HG03432 (cell line): ENCODE measurements around the gene RANBP3.

Experiments
- ATAC-seq: cut with Tn5 transposase; IDR thresholded peaks from one replicate; pipeline ENCODE4 v1.9.1; 2021; ENCODE audit warnings: mild to moderate bottlenecking, moderate library complexity; ENCODE audit not compliant: unreplicated experiment

Gene RANBP3

DNA sequence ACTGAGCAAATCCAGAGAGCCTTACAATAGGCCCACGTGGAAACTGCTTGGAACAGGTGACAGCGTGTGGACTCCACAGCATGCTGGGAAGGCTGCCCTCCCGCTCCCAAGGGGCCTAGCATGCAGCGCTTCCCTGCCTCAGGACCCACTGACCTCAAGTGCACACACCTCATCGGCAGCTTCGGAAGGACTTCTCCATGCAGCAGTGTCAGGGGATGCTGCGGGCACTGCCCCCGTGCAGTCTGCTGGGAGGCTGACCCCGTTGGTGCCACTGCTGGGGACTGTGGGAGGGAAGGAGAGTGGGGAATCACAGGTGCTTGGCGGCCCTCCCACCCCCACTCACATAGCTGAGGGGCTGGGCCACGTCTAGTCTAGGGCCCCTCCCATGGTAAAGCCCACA, 46.7 kb downstream of the RANBP3 start:
- ATAC-seq: no peak

DNA sequence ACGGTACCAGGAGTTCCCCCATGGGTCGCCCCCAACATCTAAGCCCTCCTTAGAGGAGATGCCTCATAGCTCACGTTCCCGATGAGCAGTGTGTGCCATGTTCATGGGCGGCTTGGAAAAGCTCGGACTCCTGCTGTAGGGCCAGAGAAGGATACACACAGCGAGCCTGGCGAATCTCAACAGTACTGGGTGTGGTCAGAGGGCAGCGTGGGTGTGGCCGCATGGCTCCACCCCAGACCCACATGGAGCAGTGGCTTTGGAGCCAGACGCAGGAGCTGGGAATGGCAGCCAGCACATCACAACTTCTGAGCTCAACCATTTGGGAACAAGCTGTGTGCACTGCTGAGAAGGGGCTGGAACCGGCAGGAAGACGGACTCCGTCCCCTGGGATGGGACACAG, 48.3 kb downstream of the RANBP3 start:
- ATAC-seq: no peak

DNA sequence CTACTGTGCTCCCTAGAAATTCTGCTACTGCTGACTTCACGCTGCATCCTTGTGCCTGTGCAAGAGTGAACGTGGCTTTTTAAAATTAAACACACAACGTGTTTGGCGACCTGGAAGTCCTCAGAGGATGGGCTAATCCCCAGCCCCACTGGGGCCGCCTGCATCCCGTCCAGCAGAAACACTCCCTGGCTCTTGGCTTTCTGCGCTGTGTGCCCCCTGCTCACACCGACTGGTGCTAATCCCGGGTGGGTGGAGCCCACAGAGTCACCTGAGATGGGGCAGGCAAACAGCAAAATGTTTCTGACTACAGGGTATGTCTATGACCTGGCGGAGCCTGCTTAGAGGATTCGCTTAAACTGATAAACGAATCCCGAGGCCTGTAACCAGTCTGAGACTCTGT, 48.8 kb downstream of the RANBP3 start:
- ATAC-seq: no peak

DNA sequence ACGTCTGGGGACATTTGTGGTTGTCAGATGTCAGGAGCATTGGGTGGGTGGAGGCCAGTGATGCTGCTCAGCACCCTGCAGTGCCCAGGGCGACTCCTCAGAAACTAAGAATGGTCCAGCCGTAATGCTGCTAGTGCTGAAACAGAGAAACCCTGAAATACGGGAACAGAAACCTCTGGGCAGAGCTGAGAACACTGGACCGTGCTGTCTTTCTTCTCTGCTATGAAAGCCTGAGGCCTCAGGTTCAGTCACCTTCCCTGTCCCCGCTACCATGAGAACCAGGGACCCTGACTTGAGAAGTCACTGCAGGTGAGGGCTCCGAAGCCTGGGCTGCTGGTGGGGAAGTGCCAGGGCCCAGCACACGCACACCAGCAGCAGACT, 50.5 kb downstream of the RANBP3 start:
- ATAC-seq: no peak

DNA sequence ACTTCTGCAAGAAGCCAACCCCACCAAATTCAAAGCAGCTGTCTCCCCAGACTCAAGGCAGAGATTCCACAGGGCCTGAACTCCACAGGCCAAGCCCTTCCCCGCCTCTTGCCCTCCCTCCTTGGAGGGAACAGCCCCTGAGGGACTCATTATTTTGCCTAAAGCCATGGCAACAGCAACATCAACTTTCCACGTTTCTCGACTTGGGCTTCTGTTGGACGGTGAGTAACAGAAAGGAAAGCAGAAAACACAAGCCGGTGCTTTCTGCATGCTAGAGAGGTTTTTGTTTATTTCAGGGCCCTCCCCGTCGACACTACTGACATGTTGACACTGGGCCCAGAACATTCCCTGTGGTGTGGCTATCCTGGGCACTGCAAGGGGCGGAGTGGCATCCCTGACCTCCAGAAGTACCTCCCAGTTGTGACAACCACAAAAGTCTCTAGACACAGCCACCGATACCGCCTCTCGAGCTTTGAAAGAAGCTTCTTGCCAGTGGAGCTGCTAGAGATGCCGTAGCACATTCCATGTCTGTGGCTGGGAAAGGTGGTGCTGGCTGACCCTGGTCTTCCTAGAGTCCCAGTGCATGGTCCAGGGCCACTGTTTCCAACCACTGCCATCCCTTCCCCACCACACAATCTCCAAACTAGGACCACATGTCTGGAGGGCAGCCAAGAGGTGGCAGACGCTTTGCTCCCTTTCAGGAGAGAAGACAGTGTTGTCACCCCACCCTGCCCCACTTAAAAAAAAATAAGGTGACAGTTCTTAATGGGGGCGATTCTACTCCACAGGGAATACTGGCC, 51.1 kb downstream of the RANBP3 start:
- ATAC-seq: no peak

DNA sequence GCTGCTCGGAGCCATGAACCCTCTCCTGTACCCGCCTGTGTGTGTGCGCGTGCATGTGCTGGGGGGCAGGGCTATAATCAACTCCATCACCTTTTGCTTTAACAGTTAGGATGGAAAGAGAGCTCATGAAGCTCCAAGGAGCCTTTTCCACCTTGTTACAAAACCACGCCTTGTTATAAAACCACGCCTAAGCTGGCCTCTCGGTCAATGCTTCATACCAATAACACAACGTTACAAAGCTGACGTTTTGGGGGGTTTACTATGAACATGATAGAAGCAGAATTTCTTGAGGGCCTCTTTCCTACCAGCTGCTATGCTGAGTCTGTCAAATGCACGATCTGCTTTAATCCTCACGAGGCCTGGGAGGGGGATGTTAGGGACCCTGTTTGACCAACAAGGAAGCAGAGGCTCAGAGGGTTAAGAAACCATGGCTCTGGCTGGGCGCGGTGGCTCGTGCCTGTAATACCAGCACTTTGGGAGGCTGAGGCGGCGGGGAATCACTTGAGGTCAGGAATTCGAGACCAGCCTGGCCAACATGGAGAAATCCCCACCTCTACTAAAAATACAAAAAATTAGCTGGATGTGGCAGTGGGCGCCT, 52.0 kb downstream of the RANBP3 start:
- ATAC-seq: no peak

DNA sequence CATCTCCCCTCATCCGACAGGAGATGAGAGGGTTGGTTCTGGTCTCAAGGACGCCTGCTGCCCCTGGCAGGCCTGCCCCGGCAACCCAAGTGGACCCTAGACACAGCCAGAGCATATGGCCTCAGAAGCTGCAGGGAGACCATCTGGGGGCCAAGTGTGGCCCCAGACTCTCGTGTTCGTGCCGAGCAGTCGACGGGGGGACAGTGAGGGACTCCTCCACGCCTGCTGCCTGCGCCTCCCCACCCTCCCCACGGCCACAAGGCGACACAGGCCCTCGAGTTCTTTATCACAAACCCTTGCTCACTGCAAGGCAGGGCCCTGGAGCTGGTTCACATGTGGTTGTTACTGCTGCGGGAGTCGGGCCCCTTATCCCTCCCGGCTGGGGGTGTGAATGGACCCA, 54.6 kb downstream of the RANBP3 start:
- ATAC-seq: no peak

DNA sequence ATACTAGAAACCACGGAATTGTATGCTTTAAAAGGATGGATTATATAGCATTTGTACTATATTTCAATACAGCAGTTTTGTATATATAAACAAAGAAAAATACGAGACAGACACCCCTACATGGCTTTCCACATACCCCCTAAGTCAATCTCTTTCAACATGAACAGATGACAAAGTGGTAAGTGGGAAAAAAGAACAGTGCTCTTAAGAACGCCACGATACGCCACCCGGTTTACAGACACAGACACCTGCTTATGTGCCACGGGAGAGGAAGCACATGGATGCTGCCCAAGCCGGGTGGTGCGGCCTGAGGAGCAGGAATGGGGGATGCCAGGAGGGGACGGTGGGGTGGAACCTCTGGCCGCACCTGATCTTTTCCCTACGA, 55.8 kb downstream of the RANBP3 start:
- no peak for ATAC-seq

DNA sequence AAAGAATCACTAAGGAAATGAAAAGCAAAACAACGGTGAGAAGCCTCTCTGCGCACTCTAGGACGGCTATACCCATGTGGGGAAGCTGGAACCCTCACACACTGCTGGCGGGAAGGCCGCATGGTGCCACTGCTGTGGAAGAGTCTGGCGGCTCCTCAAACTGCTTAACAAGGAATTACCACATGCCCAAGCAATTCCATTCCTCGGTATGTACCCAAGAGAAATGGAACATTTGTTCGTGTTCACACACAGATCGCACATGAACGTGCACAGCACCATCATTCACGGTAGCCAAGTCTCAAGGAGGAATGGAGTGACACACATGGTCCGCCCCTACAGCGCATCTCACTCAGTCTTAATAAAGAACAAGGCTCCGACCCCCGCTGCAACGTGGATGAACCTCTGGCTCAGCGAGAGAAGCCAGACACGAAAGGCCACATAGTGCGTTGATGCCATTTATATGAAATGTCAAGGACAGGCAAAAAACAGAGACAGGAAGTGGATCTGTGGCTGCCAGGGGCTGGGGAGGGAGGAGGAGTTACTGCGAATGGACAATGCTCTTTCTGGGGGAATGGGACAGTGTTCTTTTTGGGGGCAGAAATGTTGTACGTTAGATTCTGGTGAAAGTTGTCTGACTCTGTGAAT, 56.3 kb downstream of the RANBP3 start:
- no peak for ATAC-seq

DNA sequence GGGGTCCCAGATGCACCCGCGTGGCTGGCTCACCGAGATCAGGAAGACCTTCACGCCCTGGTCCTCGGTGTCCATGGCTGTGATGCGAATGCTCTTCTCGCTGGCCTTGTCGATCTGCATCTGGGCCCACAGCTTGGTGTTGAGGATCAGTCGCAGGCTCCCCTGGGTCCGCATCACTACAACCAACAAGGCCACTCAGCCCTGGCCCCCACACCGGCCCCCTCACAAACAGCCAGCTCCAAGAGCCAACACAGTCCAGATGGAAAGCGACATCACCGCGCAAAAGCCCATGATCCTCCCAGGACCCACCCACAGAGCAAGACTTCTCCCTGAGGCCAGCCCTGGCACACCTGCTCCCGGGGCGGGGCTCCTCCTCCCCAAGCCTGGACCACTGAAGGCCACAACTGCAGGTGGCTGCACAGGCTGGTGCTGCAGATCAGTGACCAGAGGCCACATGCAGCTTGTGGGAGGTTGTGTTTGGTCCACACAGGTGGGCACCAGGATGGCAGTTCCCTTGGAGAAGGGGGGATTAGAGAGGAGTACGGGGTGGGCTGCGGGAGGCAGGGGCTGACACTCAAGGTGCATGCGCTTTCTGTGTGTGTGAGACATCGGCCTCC, 59.4 kb downstream of the RANBP3 start:
- ATAC-seq: no peak

DNA sequence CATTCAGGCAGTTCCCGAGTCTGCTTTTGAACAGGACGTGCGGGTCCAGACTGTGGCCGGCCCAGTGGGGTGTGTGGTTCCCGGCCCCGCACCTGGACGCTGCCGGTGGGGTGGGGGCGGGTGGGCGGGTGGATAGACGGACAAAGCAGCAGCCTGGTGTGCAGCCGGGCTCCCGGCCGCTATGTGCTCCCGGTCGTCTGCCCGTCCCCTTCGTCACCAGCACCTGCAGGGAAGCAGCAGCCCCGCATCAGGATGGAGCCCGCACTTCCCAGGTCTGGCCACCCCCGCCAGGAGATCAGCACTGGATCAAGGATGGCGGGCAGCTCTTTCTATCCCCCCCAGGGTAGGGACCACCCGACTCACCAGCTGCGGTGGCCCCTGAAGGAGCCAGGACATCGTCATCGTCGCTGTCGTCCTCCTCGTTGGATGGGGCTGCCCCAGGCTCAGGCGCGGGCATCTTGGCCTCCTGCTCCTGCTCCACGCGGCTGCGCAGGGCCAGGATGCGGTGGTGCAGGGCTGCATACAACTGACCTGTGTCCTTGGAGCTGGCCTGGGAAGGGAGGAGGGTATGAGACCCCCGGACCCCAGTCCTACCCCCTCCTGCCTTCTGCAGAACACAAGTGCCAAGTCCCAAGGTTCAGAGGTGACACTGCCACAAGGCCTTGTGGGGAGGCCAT, 60.4 kb downstream of the RANBP3 start:
- ATAC-seq: no peak

DNA sequence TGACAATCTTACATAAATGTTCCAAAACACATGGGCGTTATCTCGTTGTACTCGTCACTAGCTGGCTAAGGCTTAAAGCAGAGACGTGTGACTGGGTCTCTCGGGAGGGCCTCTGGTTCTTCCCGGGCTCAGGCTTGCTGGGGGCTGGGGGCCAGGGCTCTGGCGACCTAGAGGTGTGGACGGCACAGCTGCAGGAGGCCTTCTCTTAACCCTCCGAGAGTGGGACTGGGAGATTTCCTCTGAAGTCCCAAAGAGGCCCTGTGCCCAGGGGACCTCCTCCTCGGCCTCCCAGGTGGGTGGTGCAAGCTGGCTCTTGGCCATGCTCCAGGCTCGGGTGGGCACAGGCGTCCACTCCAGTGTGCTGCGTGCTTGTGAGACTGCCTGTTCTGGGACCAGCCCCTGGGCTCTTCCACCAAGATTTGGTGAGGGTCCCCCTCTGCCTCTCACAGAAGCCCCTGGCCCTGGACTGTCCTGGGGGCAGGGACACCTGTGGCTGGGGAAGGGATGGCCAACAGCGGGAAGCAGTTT, 61.7 kb downstream of the RANBP3 start:
- no peak for ATAC-seq

DNA sequence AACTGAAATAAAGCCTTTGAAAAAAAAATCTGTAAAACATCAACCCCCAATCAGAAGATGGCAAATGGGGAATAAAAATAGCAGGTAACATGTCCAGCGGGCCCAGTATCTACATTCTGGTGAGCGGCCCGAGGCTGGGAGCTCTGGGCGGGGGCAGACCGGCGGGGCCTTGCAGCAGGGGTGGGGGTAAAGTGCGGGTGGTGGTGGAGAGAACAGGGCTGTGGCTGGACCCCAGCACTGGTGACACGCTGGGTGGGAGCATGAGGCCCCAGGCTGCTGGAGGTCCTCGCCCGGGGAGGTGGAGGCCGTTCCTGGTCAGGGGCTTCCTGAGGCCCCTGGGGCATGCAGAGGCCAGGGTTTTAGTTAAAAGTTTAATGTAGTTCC, 62.2 kb downstream of the RANBP3 start:
- ATAC-seq: no peak

DNA sequence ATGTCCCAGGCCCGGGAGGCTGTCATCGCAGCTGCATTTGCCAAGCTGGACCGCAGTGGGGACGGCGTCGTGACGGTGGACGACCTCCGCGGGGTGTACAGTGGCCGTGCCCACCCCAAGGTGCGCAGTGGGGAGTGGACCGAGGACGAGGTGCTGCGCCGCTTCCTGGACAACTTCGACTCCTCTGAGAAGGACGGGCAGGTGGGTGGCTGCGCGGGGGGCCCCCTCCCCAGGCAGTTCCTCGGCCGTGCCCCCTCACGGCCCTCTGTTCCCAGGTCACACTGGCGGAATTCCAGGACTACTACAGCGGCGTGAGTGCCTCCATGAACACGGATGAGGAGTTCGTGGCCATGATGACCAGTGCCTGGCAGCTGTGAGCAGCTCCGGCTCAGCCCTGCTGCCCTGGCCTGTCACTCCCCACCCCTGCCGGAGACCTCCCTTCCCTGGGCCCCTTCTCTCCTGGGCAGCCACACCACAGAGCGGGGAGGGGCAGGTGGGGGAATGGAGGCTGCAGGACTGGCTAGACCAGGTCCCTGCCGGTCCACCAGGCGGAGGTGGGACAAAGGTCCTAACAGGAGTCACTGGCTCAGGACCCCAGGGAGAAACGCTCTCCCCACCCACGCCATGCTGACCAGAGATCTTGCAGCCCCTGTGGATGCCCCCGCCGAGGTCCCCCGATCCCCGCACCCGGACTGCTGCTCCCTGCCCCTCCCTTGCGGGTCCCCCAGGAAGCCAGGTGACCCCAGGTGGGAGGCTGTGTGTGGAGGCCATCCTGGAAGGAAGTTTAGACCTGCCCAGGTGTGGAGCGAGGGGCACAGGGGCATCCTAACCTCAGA, 62.8 kb downstream of the RANBP3 start:
- ATAC-seq: no peak

DNA sequence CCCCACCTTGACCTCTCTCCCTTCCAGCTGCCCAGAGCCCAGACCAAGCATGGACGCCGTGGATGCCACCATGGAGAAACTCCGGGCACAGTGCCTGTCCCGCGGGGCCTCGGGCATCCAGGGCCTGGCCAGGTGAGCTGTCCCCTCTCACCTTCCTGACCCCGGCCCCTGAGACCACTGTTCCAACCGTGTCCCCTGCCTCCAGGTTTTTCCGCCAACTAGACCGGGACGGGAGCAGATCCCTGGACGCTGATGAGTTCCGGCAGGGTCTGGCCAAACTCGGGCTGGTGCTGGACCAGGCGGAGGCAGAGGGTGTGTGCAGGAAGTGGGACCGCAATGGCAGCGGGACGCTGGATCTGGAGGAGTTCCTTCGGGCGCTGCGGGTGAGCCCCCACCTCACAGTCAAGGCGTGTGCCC, 63.6 kb downstream of the RANBP3 start:
- ATAC-seq: no peak

DNA sequence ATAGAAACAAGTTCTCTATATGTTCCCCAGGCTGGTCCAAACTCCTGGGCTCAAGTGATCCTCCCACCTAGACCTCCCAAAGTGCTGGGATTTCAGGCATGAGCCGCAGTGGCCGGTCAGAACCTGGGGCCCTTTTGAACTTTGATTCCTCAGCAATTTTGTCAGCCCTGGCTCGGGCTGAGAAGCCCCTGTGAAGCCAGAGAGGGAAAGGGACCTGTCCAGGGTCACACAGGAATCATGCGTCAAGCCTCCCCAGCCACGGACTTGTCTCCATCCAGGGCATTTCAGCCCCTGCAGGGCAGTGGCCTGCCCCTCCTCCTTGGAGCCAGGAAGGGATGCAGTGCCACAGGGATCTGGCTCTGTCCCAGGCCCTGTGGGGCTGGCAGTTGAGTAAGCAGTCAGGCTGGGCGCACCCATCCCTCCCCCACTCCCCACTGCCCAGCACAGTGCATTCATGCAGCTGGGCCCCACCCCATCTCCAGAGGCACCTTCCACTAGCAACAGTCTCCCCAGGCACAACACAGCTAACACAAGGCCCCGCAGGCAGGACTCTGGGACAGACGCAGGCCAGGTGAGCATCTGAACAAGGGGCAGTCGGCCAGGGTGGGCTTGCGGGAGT, 64.1 kb downstream of the RANBP3 start, which contains the start of gene CAPS:
CAPS (plus strand) TSS at position 516 of the 619 bp plus-strand sequence. CDS start 153 bp downstream, outside the sequence.
- ATAC-seq: no peak

DNA sequence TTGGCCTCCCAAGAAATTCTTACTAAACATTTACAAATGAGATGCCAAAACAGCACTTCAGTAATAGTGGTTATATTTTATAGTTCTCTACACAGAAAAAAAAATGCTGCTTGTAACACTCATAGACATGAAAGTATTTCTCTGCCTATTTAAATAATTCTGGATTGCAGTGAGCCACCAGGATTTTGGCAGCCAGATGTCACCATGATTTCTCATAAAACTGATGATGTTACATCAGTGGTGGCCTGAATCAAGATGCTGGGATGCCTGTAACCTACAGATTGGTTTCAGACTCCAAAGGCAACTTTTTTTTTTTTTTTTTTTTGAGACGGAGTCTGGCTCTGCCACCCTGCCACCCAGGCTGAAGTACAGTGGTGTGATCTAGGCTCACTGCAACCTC, 66.6 kb downstream of the RANBP3 start:
- no peak for ATAC-seq

DNA sequence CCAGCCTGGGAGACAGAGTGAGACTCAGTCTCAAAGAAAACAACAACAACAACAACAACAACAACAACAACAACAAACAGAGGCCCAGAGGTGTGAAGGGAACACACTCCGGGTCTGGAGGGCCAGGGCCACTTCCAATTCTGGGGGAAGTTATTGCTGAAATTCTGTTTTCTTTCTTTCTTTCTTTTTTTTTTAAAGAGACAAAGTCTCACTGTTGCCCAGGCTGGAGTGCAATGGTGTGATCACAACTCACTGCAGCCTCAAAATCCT, 67.4 kb downstream of the RANBP3 start:
- no peak for ATAC-seq

DNA sequence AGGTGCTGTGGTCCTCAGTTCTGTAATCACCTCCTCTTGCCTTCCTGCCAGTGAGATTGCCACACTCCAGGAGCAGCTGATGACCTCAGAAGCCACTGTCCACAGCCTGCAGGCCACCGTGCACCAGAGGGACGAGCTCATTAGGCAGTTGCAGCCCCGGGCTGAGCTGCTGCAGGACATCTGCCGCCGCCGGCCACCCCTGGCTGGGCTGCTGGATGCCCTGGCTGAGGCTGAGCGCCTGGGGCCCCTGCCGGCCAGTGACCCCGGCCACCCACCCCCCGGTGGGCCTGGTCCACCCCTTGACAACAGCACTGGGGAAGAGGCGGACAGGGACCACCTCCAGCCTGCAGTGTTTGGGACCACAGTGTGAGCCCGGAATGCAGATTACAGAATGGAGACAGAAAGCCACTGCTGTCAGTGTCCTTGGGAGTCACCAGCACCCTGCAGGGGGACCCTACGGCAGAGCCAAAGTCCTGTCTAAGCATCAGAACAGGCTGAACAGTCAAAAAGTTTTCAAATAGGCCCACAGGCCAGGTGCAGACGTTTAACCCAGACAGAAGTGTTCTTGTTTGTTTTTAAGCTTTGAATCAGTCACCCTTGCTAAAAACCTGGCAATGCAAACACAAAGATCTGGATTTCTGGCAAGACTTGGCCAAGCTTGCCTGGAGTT, 69.0 kb downstream of the RANBP3 start:
- no peak for ATAC-seq
